CD4-positive, alpha-beta T cell treated with Interleukin-10 for 1 hour (primary cell): ENCODE data around the gene NPEPL1.
"Not testable (repeated sequence)": the region's sequence is repeated elsewhere in the genome, so short reads cannot be mapped to it uniquely, and the experiment has no call there.

Experiments
- DNase-seq: peaks from one replicate; pipeline ENCODE4 v3.0.0-alpha.2; 2020

The NPEPL1 gene

DNA sequence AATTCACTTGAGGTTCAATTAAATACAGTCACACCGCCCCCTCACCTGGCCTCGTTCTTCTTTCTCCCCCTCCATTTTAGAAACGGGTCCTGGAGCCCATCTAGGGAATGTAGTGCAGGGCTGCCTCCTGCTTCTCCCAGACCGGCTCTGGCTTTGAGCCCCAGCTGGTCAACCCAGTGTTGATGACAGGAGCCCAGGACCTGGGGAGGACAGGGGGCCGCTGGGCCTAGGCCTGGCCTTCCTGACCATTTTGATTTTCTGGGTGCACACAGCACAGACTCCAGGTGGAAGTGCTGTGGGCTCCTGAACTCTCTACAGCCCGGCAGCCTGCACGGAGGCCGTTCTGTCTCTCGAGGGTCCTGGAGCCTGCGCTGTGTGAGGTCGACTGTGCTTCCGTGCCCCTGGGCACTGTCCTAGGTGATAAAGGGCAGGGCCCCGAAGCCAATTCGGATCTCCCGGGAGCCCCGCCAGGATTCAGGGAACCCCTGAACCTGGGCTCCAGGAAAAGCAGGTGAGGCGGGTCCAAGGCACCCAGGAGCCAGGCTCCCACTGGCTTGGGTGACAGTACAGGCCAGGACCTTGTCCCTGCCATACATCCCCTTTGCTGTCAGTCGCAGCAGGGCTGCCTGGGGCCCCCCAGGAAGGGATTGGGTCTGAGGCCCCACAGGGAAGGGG is 23.3 kb downstream of the NPEPL1 start:
- DNase-seq = no peak

DNA sequence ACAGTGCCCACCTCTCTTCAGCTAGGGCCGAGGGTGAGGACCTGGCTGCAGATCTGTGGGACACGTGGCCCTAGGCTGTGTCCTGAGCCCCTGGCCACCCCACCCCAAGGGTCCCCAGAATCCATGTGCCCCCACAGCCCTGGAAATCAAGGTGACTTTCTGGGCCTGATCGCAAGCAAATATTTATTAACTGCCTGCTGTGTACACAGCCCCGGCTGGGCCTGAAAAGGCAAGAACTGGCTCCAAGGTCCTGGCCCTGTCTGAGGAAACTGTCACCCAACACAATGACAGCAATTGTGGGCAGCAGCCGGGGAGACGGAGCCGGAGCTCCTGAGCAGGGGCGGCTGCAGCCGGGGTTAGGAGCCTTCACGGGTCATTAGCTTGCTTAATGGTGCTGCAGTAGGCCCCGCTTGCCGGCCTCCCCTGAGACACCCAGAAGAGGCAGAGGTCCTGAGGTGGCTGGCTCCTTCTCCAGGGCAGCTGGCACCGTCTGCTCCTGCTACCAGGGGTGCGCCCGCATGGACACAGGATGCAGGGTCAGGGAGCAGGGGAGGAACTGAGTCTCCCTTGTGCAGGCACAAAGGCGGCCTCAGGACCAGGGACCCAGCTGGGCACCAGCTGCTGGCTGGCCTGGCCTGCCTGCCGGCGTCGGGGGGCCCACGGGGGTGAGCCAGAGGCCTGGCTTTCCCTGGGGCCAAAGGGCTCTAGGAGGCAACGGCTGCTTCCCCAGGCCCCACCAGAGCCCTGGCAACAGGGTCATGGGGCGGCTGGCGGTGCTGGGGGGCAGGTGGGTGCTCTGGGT is 24.1 kb downstream of the NPEPL1 start:
- DNase-seq = no peak

DNA sequence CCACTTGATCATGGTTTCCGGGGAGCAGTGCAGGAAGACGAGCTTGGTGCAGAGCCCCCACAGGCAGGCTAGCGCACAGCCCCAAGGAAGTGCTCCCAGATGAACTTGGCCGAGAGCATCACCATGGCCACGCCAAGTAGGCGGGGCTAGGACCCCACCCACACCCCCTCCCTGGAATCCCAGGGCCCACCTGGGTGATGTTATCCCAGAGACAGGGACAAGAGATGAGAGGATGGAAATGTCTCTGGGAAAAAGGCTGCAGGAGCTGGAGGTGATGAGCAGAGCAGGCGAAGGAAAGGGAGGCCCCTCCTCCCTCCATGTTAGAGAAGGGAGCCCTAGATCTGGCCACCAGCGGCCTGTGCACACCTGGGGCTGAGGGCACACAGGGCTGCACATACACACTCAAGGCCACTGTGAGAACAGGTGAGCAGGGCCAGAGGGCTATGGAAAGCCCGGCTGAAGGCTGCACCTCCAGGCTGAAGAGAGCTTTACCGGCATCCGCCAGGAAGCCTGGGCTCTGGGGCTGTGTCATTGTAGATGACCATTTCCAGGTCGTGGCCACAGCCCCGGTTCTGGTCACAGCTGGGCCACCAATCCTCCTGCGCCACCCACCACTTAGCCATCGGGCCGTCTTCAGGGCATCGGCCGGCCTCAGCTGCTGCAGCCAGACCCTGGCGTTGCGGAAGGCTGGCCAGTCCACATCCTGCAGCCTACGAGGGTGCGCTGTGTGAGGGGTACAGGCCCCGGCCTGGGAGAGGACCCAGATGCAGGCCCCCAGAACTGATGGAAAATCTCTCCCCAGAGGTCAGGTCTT is 24.9 kb downstream of the NPEPL1 start:
- no peak for DNase-seq

DNA sequence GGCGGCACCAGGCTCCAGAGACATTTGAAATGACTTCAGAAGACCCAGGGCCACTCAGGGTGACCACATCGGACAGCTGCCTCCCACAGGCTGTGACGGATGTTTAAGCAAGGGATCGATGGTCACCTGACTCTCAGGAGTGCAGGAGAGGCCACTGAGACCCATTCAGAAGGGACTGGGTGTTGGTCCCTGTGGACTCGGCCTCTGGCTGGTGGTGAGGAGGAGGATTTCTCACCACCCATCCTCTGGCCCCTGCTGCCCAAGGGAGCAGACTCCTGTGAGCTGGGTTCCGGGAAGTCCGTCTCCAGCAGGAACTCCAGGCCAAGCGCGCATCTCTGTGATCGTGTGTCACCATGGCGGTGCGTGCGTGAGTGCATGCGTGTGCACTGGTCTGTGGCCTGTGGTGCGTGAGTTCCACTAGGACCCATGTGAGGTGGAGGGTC is 25.5 kb downstream of the NPEPL1 start:
- DNase-seq = no peak

DNA sequence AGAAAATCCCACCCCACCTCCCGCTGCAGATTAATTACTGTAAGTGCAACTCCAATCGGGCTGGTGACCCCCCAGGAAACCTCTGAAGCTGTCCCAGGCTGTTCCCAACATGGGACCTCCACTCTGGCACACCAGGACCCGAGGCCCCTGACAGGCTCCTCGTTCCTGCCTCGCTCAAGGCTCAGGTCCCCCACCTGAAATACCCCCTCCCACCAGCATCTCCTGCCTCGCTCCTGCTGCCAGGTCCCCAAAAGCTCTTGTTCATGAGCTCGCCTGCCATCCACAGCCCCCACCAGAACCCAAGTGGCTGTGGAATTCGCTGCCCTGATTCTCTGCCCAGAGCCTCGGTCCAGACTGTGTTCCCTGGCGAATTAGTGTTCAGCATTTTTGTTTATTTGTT is 26.1 kb downstream of the NPEPL1 start:
- DNase-seq = no peak

DNA sequence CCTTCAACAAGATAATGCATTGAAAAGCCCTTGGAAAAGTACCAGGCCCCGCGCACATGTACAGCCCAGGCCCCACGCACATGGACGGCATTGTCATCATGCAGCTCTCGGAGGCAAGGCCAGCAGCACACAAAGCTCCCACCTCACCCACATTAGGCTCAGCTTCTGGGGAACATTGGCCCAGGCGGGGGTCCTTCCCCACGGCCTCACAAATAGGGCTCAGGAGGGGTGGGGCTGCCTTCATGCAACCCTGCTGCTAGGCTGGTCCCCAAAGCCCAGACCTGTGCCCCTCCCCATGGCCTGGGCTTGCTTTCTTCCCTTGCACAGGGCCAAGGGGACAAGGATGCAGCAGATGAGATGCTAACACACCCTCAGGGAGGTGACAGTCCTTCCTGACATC is 26.7 kb downstream of the NPEPL1 start:
- no peak for DNase-seq

DNA sequence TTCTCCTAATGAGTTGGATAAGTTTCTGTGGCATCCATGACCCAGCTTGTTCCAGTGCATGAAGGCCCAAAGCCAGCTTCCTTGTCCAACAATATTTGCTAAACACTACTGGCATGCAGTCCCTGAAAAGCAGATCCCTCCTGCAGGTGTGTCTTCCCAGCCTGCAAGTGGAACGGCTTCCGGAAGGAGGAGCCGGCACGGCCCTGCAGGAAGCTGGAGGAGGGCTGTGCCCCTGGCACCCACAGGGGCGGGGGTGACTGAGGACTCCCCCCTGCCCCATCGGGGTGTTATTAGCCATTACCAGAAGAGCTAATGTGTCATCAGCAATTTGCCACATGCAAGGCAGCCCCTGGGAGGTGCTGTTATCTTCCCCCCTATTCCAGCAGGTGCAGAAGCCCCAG is 27.4 kb downstream of the NPEPL1 start:
- DNase-seq = no peak

DNA sequence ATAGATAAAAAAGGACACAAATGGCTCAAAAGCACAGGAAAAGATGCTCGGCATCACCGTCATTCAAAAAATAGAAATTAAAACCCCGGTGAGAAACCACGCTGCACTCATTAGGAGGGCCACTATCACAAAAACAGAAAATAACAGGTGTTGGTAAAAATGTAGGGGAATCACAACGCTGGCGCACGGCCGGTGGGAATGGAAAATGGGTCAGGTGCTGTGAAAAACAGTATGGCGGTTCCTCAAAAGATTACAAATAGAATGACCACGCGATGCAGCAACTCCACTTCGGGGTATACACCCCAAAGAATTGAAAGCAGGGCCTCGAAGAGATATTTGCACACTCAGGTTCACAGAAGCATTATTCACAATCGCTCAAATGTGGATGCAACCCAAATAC is 28.3 kb downstream of the NPEPL1 start:
- no peak for DNase-seq

DNA sequence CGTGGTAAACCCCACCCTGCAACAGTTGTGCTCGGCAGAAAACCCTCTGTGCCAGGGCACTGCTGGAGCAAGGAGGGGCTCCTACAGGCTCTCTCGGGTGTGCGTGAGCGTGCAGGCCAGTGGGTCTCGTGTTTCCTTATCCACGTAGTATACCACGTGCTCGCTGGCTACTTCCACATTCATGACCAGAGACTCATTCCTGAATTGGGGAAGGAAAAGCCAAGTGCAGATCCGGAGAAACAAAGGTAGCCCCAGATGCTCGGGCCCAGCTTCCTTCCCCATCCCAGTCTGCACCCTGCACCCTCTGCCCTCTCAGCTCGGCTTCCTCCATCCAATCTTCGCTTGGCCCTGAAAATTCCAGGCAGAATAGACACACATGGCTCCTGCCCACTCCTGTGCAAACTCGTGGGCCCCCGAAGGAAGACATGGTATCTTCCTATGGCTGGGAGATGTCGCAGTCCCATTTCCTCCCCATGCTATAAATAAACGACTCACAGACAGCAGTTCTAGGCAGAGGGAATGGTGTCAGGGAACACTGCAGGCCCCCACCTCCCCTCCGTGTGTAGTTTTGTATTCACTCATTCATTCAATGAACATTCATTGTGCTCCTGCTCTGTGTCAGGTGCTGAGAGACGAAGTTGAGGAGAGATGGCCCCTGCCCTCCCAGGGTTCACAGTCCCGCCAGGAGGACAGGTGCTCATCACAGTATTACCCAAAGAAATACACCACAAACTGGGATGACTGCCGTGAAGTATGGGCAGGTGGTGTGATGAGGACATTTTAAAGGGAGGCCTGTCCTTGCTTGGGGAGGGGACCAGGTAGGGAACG is 29.6 kb downstream of the NPEPL1 start:
- DNase-seq = no peak

DNA sequence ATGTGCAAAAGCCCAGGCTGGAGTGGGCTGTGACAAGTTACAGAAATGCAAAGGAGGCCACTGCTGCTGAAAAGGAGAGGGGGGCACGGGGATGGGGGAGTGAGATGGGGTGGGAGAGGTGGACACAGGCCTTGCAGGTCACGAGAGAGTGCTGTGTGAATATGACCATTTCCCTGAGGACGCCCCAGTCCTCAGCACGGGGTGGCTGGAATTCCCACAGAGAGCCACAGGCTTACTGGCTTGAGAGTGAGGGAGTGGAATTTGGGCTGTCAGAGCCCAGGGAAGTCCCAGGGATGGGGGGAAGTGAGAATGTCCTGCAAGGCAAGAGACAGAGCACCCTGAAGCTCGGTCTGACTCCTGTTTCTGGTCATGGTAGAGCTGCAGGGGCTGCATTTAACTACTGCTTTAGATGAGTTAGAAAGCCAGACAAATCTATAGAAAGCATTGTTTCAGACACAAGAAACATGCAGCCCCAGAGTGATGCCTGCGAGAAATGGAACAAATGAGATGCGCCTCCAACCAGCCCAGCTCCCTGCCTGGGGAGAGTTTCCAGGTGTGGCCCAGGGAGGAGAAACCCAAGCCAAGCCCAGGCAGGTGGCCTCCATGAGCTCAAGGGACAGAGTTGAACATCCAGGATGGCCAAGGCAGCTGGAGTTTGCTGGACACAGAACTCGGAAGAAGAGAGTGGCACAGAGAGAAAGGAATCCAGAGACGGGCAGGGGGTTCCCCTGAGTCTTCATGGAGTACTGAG is 30.5 kb downstream of the NPEPL1 start:
- DNase-seq = no peak

DNA sequence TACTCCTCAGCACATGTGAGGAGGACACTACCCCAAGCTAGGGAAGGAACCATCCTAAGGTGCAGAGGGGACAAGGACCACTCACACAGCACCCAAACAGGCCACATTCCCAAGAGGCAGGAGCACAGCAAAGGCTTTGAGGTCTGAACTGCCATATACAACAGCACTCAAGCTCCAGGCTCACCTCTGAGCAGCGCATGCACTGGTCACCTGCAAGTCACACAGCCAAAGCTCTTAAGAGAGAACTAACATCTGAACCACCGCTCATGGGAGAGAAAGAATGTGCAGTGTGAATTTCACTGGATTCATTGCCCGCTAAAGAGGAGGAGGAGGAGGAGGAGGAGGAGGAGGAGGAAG is 31.0 kb downstream of the NPEPL1 start:
- DNase-seq = no peak

DNA sequence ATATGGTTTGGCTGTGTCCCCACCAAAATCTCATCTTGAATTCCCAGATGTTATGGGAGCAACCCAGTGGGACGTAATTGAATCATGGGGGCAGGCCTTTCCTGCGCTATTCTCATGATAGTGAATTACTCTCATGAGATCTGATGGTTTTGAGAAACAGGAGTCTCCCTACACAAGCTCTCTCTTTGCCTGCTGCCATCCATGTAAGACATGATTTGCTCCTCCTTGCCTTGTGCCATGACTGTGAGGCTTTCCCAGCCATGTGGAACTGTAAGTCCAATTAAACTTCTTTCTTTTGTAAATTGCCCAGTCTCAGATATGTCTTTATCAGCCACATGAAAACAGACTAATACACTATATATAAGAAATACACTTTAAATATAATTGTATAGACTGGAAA is 33.6 kb downstream of the NPEPL1 start:
- not testable (repeated sequence) for DNase-seq

DNA sequence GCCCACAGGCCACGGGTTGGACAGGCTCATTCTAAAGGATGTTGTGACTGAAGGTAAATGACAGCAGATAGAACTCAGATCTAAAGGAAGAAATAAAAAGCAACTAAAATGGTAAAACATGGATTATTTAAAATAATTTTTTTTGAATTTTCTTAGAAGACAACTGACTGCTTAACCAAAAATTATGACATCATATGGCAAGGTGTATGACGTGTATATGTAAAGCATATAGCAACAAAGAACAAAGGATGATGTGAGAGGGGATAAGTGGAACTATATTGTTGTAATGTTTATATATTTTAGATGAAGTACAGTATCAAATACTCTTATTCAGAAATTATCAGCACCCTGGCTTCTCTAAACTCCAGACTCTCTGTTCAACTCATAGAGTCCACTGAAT is 38.6 kb downstream of the NPEPL1 start:
- no peak for DNase-seq

DNA sequence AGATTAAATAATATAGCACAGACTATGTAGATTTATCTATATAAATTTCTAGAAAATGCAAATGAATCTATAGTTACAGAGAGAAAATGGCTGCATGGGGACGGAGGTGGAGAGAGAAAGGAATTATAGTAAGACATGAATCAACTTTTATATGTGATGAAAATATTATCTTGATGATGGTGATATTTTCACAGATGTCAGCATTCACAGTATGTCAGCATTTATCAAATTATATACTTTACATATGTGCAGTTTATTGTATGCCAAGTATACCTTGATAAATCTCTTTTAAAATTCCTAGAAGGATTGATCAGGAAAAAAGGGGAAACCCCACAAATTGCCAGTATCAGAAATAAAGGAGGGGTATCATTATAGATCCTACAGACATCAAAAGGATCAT is 44.6 kb downstream of the NPEPL1 start:
- DNase-seq = no peak

DNA sequence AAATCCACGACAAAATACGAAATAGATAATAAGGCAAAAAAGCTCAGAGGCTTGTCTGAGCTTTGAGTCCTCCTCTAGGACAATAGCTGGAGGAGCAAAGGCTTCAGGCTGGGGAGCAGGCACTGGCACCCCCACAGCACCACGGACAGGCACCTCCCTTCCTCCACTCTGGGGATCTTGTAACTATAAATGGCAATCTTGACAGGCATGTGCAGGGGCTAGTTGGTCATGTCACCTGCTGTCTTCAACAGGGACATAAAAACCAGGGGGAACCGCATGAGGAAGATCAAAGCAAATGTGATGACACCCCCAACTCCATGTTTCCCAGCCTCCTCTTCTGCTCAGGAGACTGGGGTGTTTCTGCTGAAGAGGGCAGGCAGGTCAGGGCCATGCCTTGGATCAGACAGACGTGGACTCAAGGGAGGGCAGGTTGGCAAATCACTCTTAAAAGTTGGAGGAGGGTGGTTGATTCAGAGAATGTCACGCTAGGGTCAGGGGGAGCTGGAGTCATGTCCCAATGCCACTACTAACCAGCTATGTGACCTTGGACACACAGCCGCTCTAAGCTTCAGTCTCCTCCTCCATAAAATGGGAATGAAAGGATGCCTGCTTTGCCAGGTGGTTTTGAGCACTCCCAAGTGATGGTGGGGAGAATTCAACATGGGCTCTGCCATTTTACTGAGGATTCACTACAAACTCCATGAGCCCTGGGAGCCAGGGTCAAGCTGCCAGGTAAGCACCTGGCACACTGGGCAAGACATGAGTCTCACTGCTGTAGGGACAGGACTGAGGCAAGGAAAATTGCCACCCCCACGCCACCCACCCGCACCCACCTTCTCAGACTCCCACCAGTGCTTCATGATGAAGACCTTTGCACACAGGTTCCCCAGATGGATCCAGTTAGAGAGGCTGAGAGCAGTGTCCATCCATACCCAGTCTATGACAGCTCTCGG is 48.0 kb downstream of the NPEPL1 start:
- no peak for DNase-seq

DNA sequence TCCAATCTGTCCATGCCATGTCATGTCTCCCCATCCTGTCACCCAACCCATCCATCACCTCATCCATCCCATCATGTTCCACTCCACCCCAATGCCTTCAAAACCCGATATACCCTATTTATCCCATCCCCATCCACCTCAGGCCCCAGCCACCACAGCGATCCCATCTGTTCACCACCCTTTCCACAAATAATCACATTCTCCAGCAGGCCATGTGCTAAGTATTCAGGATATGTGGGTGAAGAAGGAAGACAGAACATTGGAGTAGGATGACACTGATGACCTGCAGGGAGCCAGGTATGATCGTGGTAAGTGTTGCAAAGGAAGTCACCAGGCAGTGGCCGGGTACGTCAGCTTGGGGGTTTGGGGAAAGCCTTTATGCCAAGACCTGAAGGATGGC is 48.8 kb downstream of the NPEPL1 start:
- no peak for DNase-seq

DNA sequence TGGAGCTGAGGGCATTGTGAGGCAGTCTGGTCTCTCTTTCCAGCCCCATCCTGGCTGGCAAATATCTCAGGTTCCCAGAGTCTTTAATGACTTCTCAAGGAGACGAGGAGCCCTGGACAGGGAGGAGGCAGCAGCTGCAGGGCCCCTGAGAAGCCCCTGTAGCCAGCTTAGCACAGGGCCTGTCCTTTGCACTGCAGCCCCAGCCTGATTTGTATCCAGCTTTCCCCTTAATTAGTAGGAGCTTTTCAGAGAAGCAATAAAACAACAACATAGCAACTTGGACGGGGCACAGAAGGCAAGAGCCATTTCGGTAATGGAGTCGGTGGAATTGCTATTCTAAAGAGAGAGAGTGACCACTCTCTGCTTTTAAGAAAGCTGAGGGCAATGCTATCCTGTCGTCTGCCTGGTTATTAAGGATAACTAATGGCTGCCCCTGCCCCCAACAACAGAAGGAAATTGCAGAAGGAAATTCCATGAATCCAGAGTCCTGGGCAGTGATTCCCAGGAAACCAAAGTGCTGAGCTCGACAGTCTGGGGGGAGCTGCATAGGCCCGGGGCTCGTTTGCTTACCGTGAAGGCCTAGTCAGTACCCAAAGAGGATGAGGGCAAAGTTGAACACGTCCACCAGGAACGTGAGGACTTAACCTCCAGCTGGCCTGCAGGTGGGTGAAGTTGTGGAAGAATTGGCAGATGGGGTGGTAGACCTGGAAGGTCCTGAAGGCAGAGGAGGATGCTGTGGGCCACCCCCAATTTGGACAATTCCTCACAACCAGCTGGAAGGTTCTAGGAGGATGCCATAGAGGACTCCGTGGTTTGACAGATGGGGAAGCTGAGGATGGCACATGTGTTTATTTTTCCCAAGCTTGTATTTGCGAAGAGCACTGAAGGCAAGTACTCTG is 50.3 kb downstream of the NPEPL1 start:
- no peak for DNase-seq

DNA sequence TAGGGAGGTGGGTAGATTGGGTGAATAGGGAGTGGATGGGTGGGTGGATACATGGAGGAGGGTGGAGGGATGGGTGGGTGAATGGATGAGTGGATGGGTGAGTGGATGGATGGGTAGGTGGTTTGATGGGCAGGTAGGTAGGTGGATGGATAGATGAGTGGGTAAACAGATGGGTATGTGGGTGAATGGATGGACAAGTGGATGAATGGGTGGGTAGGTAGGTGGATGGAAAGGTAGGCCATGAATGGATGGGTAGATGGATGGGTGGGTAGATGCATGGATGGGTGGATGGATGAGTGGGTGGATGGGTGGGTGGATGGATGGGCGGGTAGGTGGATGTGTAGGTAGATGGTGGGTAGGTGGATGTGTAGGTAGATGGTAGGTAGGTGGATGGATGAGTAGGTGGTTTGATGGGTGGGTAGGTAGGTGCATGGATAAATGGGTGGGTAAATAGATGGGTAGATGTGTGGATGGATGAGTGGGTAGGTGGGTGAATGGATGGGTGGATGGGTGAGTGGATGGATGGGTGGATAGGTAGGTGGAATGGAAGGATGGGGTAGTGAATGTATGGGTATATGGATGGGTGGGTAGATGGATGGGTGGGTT is 51.4 kb downstream of the NPEPL1 start:
- DNase-seq = no peak

DNA sequence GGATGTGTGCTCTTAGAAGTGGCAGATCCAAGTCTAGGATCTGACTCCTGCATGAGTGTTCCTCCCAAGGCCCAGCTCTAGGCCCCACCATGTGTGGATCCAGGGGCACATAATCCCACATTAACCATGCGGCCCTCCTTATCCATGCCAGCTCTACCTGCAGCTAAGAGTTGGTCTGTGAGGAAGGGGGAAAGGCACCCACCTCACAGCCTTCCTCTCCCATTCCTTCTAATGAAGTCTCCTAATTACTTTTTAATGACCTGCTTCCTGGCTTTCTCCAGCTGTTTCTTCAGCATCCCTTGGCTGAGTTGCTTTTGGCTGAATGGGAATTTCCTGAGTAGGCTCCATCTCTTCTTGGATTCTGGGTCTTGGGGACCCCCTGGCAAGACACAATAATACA is 52.2 kb downstream of the NPEPL1 start:
- DNase-seq = no peak
